ENCODE data around the gene MDGA2. TPM values are rescaled to one million over a fixed set of nuclear protein-coding genes. Genes with fewer than 3 reads are reported as not detected.

The MDGA2 gene
- total RNA-seq, 2 donors from 2014 or later, result not detected

- no peaks in the 10 kb centered on the region for H3K9me3 ChIP-seq
- no peaks in the 10 kb centered on the region for H3K4me1 ChIP-seq
- no peak overlapping the region for H3K27ac ChIP-seq
- H3K27me3 ChIP-seq, result no peaks in the 10 kb centered on the region
- no peaks in the 10 kb centered on the region for H3K36me3 ChIP-seq
- H3K4me3 ChIP-seq, result no peak overlapping the region
- TF ChIP-seq CTCF (IDR thresholded peaks at IDR 0.05), result no peak
- no peak for DNase-seq (ENCODE audit: low spot score)
Observed at GRCh38 chr14:47226877-47227520, 448.4 kb downstream of the MDGA2 start.

GRCh38 chr14:47223656-47224055 lies 451.7 kb downstream of the MDGA2 start:
- H3K36me3 ChIP-seq, result no peaks in the 10 kb centered on the region
- no peak overlapping the region for H3K4me3 ChIP-seq
- no peaks in the 10 kb centered on the region for H3K4me1 ChIP-seq
- no peak overlapping the region for H3K27ac ChIP-seq
- TF ChIP-seq CTCF (IDR thresholded peaks at IDR 0.05), result no peak
- DNase-seq (ENCODE audit: low spot score), result no peak
- H3K27me3 ChIP-seq, result no peaks in the 10 kb centered on the region
- no peaks in the 10 kb centered on the region for H3K9me3 ChIP-seq

GRCh38 chr14:47220096-47220495 lies 455.3 kb downstream of the MDGA2 start:
- Histone ChIP-seq H3K4me3 (no peak overlapping the region), H3K36me3 (no peaks in the 10 kb centered on the region), H3K4me1 (no peaks in the 10 kb centered on the region), H3K27me3 (no peaks in the 10 kb centered on the region), H3K27ac (no peak overlapping the region), H3K9me3 (no peaks in the 10 kb centered on the region)
- DNase-seq (ENCODE audit: low spot score), result no peak
- no peak for TF ChIP-seq CTCF (IDR thresholded peaks at IDR 0.05)

- Histone ChIP-seq H3K36me3 (no peaks in the 10 kb centered on the region), H3K27me3 (no peaks in the 10 kb centered on the region), H3K4me1 (no peaks in the 10 kb centered on the region), H3K9me3 (no peaks in the 10 kb centered on the region), H3K27ac (no peak overlapping the region), H3K4me3 (no peak overlapping the region)
- DNase-seq (ENCODE audit: low spot score), result no peak
- TF ChIP-seq CTCF (IDR thresholded peaks at IDR 0.05), result no peak
Observed at GRCh38 chr14:47211263-47211662, 464.1 kb downstream of the MDGA2 start.

- H3K4me1 ChIP-seq, result no peaks in the 10 kb centered on the region
- H3K27me3 ChIP-seq, result no peaks in the 10 kb centered on the region
- no peaks in the 10 kb centered on the region for H3K9me3 ChIP-seq
Observed at GRCh38 chr14:47210099-47210498, 465.3 kb downstream of the MDGA2 start.

More at GRCh38 chr14:47210099-47210498, 465.3 kb downstream of the MDGA2 start:
- Histone ChIP-seq H3K36me3 (no peaks in the 10 kb centered on the region), H3K27ac (no peak overlapping the region), H3K4me3 (no peak overlapping the region)
- no peak for DNase-seq (ENCODE audit: low spot score)
- no peak for TF ChIP-seq CTCF (IDR thresholded peaks at IDR 0.05)
